ENCODE results near the gene HCN2. TPM values are rescaled to one million over a fixed set of nuclear protein-coding genes. Genes with fewer than 3 reads are reported as not detected.
A peak's percentile ranks its signal among the peaks of the same experiment; 100 is the strongest.

The HCN2 gene
- total and polyA plus RNA-seq, 12 donors = 0.74 to 9.1 (median 3.6) TPM

DNA sequence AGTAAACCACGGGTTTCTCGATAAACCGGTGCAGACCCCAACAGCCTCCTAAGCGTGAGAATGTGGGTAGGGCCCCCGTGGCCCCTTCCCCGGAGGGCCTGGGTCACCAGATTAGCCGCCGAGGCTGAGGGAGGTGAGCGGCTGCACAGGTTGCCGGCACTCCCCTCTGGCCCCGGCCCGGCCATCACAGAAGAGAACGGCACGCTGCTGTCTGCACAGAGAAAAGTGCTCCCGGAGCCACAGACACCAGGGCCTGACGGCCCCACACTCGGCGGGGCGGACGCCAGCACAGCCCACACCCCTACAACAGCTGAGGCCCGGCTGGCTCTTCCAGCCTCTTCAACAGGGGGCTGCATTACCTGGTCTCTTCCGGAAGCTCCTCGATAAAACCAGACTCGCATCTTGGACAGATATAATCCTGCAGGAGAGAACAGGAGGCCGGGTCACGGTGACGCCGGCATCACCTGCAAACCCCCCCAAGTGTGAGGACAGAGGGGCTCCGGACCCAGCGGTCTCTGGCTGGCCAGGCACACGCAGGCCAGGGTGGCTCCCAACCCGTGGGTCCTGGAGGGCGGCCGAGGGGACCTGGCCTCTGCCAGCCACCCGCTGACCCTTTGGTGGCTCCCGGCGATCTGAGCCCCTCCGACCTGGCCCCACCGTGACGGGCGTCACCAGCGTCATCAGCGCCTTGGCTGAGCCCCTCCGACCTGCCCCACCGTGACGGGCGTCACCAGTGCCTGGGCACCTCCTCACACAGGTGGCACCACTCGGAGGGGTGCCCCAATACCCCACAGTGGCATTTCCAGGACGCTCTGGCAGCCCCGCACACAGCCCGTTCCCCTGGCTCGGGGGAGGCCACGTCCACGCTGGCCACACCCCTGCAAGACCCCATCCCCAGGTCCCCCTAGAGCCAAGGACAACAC is 63.0 kb downstream of the HCN2 start:
- no peak overlapping the region for H3K4me3 ChIP-seq
- WGBS, 4 donors = 89 to 92% (median 91%) methylated on average over 21 to 54 of the region's 54 CpGs

DNA sequence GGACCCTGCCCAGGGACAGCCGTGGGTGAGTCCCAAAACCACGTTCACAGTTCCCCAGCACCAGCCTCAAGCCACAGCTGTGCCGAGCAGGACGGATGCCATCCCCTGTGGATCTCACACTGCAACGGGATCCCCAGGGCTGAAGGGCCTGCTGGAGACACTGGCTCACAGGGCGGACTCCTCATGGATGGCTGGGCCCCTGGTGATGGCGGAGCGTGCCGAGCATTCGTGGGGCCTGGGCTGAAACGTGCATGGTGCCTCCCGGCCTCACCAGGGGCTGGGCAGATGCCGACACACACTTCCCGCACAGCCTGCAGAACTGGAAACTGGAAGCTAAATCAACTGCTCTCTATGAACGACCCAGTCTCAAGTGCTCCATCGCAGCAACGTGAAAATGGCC is 63.7 kb downstream of the HCN2 start:
- no peak for TF ChIP-seq POLR2A (IDR thresholded peaks at IDR 0.05)
- TF ChIP-seq, protein P1, sequence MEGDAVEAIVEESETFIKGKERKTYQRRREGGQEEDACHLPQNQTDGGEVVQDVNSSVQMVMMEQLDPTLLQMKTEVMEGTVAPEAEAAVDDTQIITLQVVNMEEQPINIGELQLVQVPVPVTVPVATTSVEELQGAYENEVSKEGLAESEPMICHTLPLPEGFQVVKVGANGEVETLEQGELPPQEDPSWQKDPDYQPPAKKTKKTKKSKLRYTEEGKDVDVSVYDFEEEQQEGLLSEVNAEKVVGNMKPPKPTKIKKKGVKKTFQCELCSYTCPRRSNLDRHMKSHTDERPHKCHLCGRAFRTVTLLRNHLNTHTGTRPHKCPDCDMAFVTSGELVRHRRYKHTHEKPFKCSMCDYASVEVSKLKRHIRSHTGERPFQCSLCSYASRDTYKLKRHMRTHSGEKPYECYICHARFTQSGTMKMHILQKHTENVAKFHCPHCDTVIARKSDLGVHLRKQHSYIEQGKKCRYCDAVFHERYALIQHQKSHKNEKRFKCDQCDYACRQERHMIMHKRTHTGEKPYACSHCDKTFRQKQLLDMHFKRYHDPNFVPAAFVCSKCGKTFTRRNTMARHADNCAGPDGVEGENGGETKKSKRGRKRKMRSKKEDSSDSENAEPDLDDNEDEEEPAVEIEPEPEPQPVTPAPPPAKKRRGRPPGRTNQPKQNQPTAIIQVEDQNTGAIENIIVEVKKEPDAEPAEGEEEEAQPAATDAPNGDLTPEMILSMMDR (IDR thresholded peaks at IDR 0.05) = no peak
- Histone ChIP-seq H3K9me3 (replicated peaks in 1 of 3) (no peaks in the 10 kb centered on the region), H3K4me1 (replicated peaks in 1 of 2) (peaks cover 0 to 14% of the 10 kb centered on the region in 2 donors), H3K36me3 (replicated peaks in 1 of 2) (peaks cover 0 to 49% of the 10 kb centered on the region in 2 donors), H3K27me3 (no peaks in the 10 kb centered on the region), H3K27ac (no peak overlapping the region), H3K4me3 (no peak overlapping the region)
- no peak for DNase-seq
- 82 to 94% (median 86%) methylated on average over 15 to 17 of the region's 17 CpGs; no CpG with 5 or more reads in 1 of the 4 donors for WGBS, 4 donors
- intact Hi-C loops (cut with DNase I) = no loop called here

More for the DNA sequence above, 63.0 kb downstream of the HCN2 start:
- intact Hi-C loops (cut with DNase I) = no loop called here
- peaks cover 0 to 7% of the 10 kb centered on the region in 2 donors for H3K4me1 ChIP-seq (replicated peaks in 1 of 2)
- H3K36me3 ChIP-seq (replicated peaks in 1 of 2) = peaks cover 0 to 56% of the 10 kb centered on the region in 2 donors
- H3K9me3 ChIP-seq (replicated peaks in 1 of 3) = no peaks in the 10 kb centered on the region
- no peak for DNase-seq
- no peak overlapping the region for H3K27ac ChIP-seq
- H3K27me3 ChIP-seq = no peaks in the 10 kb centered on the region
- TF ChIP-seq POLR2A (IDR thresholded peaks at IDR 0.05) = no peak
- TF ChIP-seq, protein P1 (IDR thresholded peaks at IDR 0.05) = no peak

DNA sequence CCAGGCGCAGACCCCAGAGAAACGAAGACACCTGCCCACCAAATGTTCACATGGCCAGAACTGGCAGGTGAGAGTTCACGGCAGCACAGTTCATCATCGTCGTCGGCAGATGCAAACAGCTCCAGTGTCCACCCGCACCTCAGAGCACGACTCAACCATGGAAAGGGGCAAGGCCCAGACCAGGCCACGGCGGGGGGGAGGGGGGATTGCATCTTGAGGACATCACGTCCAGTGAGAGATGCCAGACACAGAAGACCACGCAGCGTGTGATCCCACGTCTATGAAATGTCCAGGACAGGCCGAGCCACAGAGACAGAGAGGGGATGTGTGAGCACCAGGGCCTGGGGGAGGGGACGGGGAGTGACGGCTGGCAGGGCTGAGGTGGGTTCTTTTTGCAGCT is 66.0 kb downstream of the HCN2 start:
- Histone ChIP-seq H3K27ac (no peak overlapping the region), H3K36me3 (replicated peaks in 1 of 2) (peaks cover 0 to 31% of the 10 kb centered on the region in 2 donors), H3K27me3 (no peaks in the 10 kb centered on the region), H3K4me3 (no peak overlapping the region), H3K4me1 (replicated peaks in 1 of 2) (peaks cover 9 to 36% of the 10 kb centered on the region in 2 donors), H3K9me3 (replicated peaks in 1 of 3) (no peaks in the 10 kb centered on the region)
- intact Hi-C loops (cut with DNase I) = no loop called here
- 76 to 86% (median 78%) methylated on average over 13 to 17 of the region's 17 CpGs for WGBS, 4 donors
- DNase-seq = no peak
- TF ChIP-seq, protein P1 (IDR thresholded peaks at IDR 0.05) = no peak
- TF ChIP-seq POLR2A (IDR thresholded peaks at IDR 0.05) = no peak

DNA sequence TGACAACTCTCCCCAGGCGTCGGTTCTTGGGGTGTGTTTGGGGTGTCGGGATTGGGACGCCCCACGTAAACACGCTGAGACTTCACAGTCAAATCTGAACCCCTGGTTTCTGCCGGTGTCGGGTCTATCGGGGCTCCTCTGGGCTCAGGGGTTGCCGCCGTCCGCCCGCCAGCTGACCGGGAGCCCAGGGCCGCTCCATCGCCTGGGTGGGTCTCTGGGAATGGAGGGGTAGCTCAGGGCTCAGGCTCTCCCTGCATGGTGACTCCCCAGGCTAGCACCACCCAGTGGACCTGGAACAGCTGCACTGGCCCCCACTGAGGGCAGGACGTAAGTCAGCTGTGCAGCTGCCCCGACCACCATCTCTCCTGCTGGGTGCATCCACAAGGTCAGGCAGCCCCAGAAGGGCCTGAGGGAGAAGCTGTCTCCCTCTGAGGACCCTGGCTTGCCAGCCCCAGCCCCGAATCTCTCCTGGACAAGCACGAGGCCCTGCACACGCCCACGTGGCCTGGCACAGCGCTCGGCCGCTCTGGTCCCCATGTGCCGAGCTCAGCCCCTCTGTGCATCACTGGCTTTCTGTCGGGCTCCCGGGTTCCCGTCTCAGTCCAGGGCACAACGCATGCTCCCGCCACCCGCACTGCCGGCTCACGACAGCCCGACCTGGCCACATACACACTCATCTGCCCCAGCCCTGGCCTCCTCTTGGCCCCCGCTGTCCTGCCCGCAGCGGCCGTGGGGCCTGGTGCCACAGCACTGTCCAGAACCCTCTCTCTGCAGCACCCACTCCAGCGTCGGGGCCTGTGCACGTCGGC is 67.3 kb downstream of the HCN2 start:
- TF ChIP-seq, protein P1 (IDR thresholded peaks at IDR 0.05) = no peak
- no peak for TF ChIP-seq POLR2A (IDR thresholded peaks at IDR 0.05)
- Histone ChIP-seq H3K9me3 (replicated peaks in 1 of 3) (no peaks in the 10 kb centered on the region), H3K27me3 (no peaks in the 10 kb centered on the region), H3K27ac (peak overlapping the region in 1 of 5 donors; percentile 97), H3K36me3 (replicated peaks in 1 of 2) (peaks cover 0 to 18% of the 10 kb centered on the region in 2 donors), H3K4me3 (no peak overlapping the region), H3K4me1 (replicated peaks in 1 of 2) (peaks cover 15 to 49% of the 10 kb centered on the region in 2 donors)
- WGBS, 4 donors = 80 to 87% (median 84%) methylated on average over 24 to 43 of the region's 43 CpGs
- intact Hi-C loops (cut with DNase I) = no loop called here
- no peak for DNase-seq
